ENCODE measurements around the gene GMIP. TPM values are rescaled to one million over a fixed set of nuclear protein-coding genes. Genes with fewer than 3 reads are reported as not detected.
A peak's percentile ranks its signal among the peaks of the same experiment; 100 is the strongest.

Gene GMIP
- total RNA-seq, 5 donors from 2014 or later (not counting 1 experiment from before 2014, with no cell fraction given): 99.5 to 148 (median 133) TPM

DNA sequence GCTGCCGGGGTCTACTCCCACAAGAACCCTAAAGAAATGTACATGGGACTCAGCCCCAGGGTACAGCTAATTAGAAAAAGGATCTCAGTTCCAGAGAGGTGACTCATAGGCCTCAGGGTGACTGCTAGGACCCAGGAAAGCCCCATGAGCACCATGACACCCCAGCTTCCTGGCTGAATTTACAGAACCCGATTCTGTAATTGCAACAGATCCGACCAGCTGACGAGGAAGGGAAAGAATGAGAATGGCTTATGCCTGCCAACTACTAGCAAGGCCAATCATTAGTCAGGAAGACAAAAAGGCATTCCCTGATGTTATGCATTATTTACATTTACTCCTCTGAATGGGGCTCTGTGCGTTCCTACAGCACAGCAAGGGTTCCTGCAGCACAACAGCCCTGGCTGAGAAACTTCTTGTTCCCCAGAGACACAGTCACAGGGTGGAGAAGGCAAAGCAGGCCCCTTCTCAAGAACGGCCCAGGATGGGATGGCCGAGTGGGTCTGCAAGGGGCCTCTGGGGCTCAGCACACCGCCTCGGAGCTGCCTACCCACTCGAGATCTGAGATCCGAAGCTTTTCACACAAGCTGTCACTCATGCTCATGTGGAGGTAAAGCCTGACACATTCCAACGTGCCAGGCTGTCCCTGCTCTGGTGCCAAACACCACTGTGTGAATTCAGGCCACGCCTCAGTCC is 52.2 kb downstream of the GMIP start:
- peak overlapping the region; percentile 89 to 92 for H3K27ac Mint-ChIP-seq
- Histone ChIP-seq H3K27me3 (replicated peaks in 1 of 2; ENCODE audit: control insufficient read depth in 2 of 2, extremely low read depth in 1 of 2, insufficient read depth in 2 of 2, low read length in 1 of 2) (no peaks in the 10 kb centered on the region), H3K4me3 (ENCODE audit: control insufficient read depth in 1 of 2, extremely low read depth in 1 of 2, low read length in 1 of 2) (no peak overlapping the region), H3K4me1 (ENCODE audit: control insufficient read depth in 1 of 2, extremely low read depth in 1 of 2, insufficient read depth in 2 of 2, low read length in 2 of 2) (peaks cover 3 to 67% of the 10 kb centered on the region in 2 experiments), H3K27ac (ENCODE audit: low read length) (peak overlapping the region; percentile 97), H3K36me3 (ENCODE audit: control insufficient read depth in 2 of 2, extremely low read depth in 1 of 2, insufficient read depth in 1 of 2, low read length in 1 of 2) (peaks cover 9 to 13% of the 10 kb centered on the region in 2 donors), H3K9me3 (no peaks in the 10 kb centered on the region)
- H3K4me3 Mint-ChIP-seq: peak overlapping the region; percentile 29 to 53 (median 36)
- DNase-seq: peak in 33 of 35 experiments; percentile 14 to 85 (median 51)
- H3K9me3 Mint-ChIP-seq: no peaks in the 10 kb centered on the region
- H3K27me3 Mint-ChIP-seq: no peaks in the 10 kb centered on the region
- peak; percentile 76 to 87 (median 82) for ATAC-seq (replicated peaks in 1 of 4)
- peaks cover 41 to 63% (median 56%) of the 10 kb centered on the region in 3 donors for H3K4me1 Mint-ChIP-seq
- H3K36me3 Mint-ChIP-seq: peaks cover 29% of the 10 kb centered on the region
- CTCF ChIA-PET: interaction anchor here in 1 of 2 donors (1.0 to 1.1 kb wide), 2 partner anchors 15 to 29 kb away, joined by 7 to 10 read pairs; no protein-coding TSS in a partner anchor
- POLR2A ChIA-PET: interaction anchor here in 1 of 2 donors (0.9 to 1.2 kb wide), 2 partner anchors 12 to 21 kb away, joined by 3 read pairs; no protein-coding TSS in a partner anchor
- WGBS (ENCODE audit: insufficient coverage): 72% methylated on average over 8 of the region's 13 CpGs

DNA sequence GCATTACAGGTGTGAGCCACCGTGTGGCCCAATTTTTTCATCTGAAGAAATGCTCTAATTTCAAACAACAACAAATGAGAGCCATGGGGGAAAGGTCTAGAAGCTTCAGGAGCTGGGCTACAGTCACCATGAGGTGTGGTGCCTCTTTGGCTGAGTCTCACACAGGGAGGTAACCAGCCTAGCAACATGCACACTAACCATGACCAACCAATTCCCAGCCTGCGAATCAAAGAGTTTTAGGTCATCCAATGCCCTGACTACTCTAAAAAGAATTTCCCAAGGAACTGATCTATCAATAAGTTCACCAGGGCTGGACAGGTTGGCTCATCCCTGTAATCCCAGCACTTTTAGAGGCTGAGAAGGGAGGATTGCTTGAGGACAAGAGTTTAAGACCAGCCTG is 54.9 kb downstream of the GMIP start:
- Histone ChIP-seq H3K4me1 (ENCODE audit: control insufficient read depth in 1 of 2, extremely low read depth in 1 of 2, insufficient read depth in 2 of 2, low read length in 2 of 2) (peaks cover 3 to 47% of the 10 kb centered on the region in 2 experiments), H3K9me3 (no peaks in the 10 kb centered on the region), H3K27ac (ENCODE audit: low read length) (peak overlapping the region; percentile 43), H3K4me3 (ENCODE audit: control insufficient read depth in 1 of 2, extremely low read depth in 1 of 2, low read length in 1 of 2) (no peak overlapping the region), H3K27me3 (replicated peaks in 1 of 2; ENCODE audit: control insufficient read depth in 2 of 2, extremely low read depth in 1 of 2, insufficient read depth in 2 of 2, low read length in 1 of 2) (no peaks in the 10 kb centered on the region), H3K36me3 (ENCODE audit: control insufficient read depth in 2 of 2, extremely low read depth in 1 of 2, insufficient read depth in 1 of 2, low read length in 1 of 2) (peaks cover 9 to 13% of the 10 kb centered on the region in 2 donors)
- H3K36me3 Mint-ChIP-seq: peaks cover 27% of the 10 kb centered on the region
- peaks cover 32 to 48% (median 44%) of the 10 kb centered on the region in 3 donors for H3K4me1 Mint-ChIP-seq
- POLR2A ChIA-PET: no interaction called here
- ATAC-seq (replicated peaks in 1 of 4) (no peak), DNase-seq (no peak)
- peak overlapping the region; percentile 48 to 69 for H3K27ac Mint-ChIP-seq
- no CpG with 5 or more reads among the region's 2 CpGs for WGBS (ENCODE audit: insufficient coverage)
- CTCF ChIA-PET: no interaction called here
- peak overlapping the region in 1 of 3 donors; percentile 53 for H3K4me3 Mint-ChIP-seq
- H3K27me3 Mint-ChIP-seq: no peaks in the 10 kb centered on the region
- H3K9me3 Mint-ChIP-seq: no peaks in the 10 kb centered on the region

DNA sequence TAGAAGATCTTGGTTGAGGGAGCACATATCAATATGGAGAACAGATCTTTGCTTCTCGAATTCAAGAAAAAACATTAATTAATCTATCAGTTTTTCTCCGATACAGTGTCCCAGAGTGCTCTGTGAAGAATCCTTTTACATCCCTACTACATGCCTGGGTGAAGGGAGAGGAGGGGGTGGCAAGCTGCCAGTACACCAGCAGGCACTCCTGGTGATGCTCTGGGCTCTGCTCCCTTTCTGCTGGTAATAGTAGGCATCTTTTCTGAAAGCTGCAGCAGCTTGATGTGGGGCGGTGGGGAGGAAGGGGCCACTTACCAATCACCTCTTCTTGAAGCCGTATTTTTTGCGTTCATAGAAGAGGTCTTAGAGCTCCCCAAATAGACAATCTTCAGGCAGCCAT is 55.7 kb downstream of the GMIP start:
- no peaks in the 10 kb centered on the region for H3K9me3 Mint-ChIP-seq
- H3K36me3 ChIP-seq (ENCODE audit: control insufficient read depth in 2 of 2, extremely low read depth in 1 of 2, insufficient read depth in 1 of 2, low read length in 1 of 2): peaks cover 7 to 9% of the 10 kb centered on the region in 2 donors
- peaks cover 20% of the 10 kb centered on the region for H3K36me3 Mint-ChIP-seq
- no peak overlapping the region for H3K27ac Mint-ChIP-seq
- ChIA-PET CTCF (interaction anchor here (0.5 to 0.6 kb wide), 2 partner anchors 13 to 64 kb away, joined by 4 to 8 read pairs; no protein-coding TSS in a partner anchor), POLR2A (interaction anchor here (0.6 kb wide), 2 partner anchors 104 to 1098 kb away, joined by 3 to 4 read pairs; no protein-coding TSS in a partner anchor)
- H3K27me3 ChIP-seq (replicated peaks in 1 of 2; ENCODE audit: control insufficient read depth in 2 of 2, extremely low read depth in 1 of 2, insufficient read depth in 2 of 2, low read length in 1 of 2): no peaks in the 10 kb centered on the region
- H3K27ac ChIP-seq (ENCODE audit: low read length): no peak overlapping the region
- no peak for DNase-seq
- peaks cover 32 to 45% (median 44%) of the 10 kb centered on the region in 3 donors for H3K4me1 Mint-ChIP-seq
- H3K27me3 Mint-ChIP-seq: no peaks in the 10 kb centered on the region
- no peaks in the 10 kb centered on the region for H3K9me3 ChIP-seq
- no peak for ATAC-seq (replicated peaks in 1 of 4)
- H3K4me3 ChIP-seq (ENCODE audit: control insufficient read depth in 1 of 2, extremely low read depth in 1 of 2, low read length in 1 of 2): no peak overlapping the region
- 100% methylated on average over 1 of the region's 5 CpGs for WGBS (ENCODE audit: insufficient coverage)
- peaks cover 3 to 43% of the 10 kb centered on the region in 2 experiments for H3K4me1 ChIP-seq (ENCODE audit: control insufficient read depth in 1 of 2, extremely low read depth in 1 of 2, insufficient read depth in 2 of 2, low read length in 2 of 2)
- H3K4me3 Mint-ChIP-seq: peak overlapping the region in 1 of 3 donors; percentile 22

DNA sequence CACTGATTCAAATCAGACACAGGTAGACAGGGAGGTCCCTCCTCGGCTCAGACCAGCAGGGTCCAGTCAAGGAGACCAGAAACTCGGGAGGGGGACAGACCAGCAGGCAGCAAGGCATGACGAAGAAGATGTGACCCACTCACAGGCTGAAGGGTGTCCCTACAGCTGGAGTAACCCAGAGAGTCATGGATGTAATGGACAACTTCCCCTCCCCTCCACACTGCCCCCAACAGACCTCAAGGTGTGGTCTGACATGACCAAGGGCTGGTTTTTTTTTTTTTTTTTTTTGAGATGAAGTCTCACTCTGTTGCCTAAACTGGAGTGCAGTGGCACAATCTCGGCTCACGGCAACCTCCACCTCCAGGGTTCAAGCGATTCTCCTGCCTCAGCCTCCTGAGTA is 59.1 kb downstream of the GMIP start:
- Histone ChIP-seq H3K36me3 (ENCODE audit: control insufficient read depth in 2 of 2, extremely low read depth in 1 of 2, insufficient read depth in 1 of 2, low read length in 1 of 2) (no peaks in the 10 kb centered on the region), H3K4me1 (ENCODE audit: control insufficient read depth in 1 of 2, extremely low read depth in 1 of 2, insufficient read depth in 2 of 2, low read length in 2 of 2) (peaks cover 0 to 22% of the 10 kb centered on the region in 2 experiments), H3K9me3 (no peaks in the 10 kb centered on the region), H3K4me3 (ENCODE audit: control insufficient read depth in 1 of 2, extremely low read depth in 1 of 2, low read length in 1 of 2) (no peak overlapping the region), H3K27me3 (replicated peaks in 1 of 2; ENCODE audit: control insufficient read depth in 2 of 2, extremely low read depth in 1 of 2, insufficient read depth in 2 of 2, low read length in 1 of 2) (no peaks in the 10 kb centered on the region), H3K27ac (ENCODE audit: low read length) (no peak overlapping the region)
- no peak overlapping the region for H3K27ac Mint-ChIP-seq
- no peak overlapping the region for H3K4me3 Mint-ChIP-seq
- ATAC-seq (replicated peaks in 1 of 4) (no peak), DNase-seq (no peak)
- CTCF ChIA-PET: no interaction called here
- 100% methylated on average over 2 of the region's 6 CpGs for WGBS (ENCODE audit: insufficient coverage)
- H3K9me3 Mint-ChIP-seq: no peaks in the 10 kb centered on the region
- POLR2A ChIA-PET: no interaction called here
- H3K27me3 Mint-ChIP-seq: no peaks in the 10 kb centered on the region
- peaks cover 13% of the 10 kb centered on the region for H3K36me3 Mint-ChIP-seq
- peaks cover 34 to 37% (median 34%) of the 10 kb centered on the region in 3 donors for H3K4me1 Mint-ChIP-seq

DNA sequence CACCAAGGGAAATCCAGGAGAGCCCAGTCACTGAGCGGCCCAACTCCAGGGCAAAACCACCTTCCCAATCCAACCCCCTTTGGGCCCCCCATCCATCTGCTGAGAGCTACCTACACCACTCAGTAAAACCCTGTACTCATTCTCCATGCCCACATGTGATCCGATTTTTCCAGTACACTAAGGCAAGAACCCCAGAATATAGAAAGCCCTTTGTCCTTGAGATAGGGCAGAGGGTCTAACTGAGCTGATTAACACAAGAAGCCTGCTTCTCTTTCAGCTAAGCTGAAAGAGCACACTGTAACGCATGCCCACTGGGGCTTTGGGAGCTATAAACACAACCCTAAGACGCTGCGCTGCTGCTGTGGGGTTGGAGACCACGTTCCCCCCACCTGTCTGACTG is 61.0 kb downstream of the GMIP start:
- no peak overlapping the region for H3K27ac ChIP-seq (ENCODE audit: low read length)
- no CpG with 5 or more reads among the region's 6 CpGs for WGBS (ENCODE audit: insufficient coverage)
- no peaks in the 10 kb centered on the region for H3K27me3 Mint-ChIP-seq
- H3K27me3 ChIP-seq (replicated peaks in 1 of 2; ENCODE audit: control insufficient read depth in 2 of 2, extremely low read depth in 1 of 2, insufficient read depth in 2 of 2, low read length in 1 of 2): no peaks in the 10 kb centered on the region
- peaks cover 8% of the 10 kb centered on the region for H3K36me3 Mint-ChIP-seq
- no peaks in the 10 kb centered on the region for H3K9me3 Mint-ChIP-seq
- peaks cover 0 to 12% of the 10 kb centered on the region in 2 experiments for H3K4me1 ChIP-seq (ENCODE audit: control insufficient read depth in 1 of 2, extremely low read depth in 1 of 2, insufficient read depth in 2 of 2, low read length in 2 of 2)
- H3K27ac Mint-ChIP-seq: peak overlapping the region in 1 of 2 donors; percentile 28
- no peak overlapping the region for H3K4me3 ChIP-seq (ENCODE audit: control insufficient read depth in 1 of 2, extremely low read depth in 1 of 2, low read length in 1 of 2)
- H3K4me3 Mint-ChIP-seq: no peak overlapping the region
- ATAC-seq (replicated peaks in 1 of 4) (peak in 1 of 4 experiments; percentile 16), DNase-seq (no peak)
- no peaks in the 10 kb centered on the region for H3K9me3 ChIP-seq
- ChIA-PET CTCF (no interaction called here), POLR2A (no interaction called here)
- H3K36me3 ChIP-seq (ENCODE audit: control insufficient read depth in 2 of 2, extremely low read depth in 1 of 2, insufficient read depth in 1 of 2, low read length in 1 of 2): no peaks in the 10 kb centered on the region
- H3K4me1 Mint-ChIP-seq: peaks cover 19 to 23% (median 19%) of the 10 kb centered on the region in 3 donors

DNA sequence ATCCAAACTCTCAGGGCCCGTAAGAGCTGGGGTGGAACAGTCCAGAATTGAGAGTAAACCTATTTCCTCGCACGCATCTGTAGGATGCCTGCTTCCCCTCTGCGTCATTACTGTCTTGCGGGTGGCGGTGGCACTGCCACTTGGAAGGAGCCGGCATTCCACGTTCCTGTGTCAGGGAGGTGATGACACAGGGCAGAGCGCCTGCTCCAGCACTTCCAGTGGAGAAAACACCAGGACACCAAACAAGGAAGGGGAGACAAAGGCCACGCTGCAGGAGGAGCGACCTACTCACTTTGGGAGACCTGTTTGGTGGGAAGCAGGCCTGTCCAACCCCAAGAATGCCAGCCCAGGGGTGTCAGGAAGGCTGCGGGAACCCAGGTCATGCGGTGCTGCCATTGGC is 62.1 kb downstream of the GMIP start:
- Mint-ChIP-seq H3K27ac (peak overlapping the region in 1 of 2 donors; percentile 61), H3K4me3 (peak overlapping the region in 1 of 3 donors; percentile 9), H3K36me3 (peaks cover 8% of the 10 kb centered on the region), H3K9me3 (no peaks in the 10 kb centered on the region), H3K27me3 (no peaks in the 10 kb centered on the region), H3K4me1 (peaks cover 19 to 23% (median 19%) of the 10 kb centered on the region in 3 donors)
- no peak for DNase-seq
- Histone ChIP-seq H3K27ac (ENCODE audit: low read length) (no peak overlapping the region), H3K36me3 (ENCODE audit: control insufficient read depth in 2 of 2, extremely low read depth in 1 of 2, insufficient read depth in 1 of 2, low read length in 1 of 2) (no peaks in the 10 kb centered on the region), H3K4me3 (ENCODE audit: control insufficient read depth in 1 of 2, extremely low read depth in 1 of 2, low read length in 1 of 2) (no peak overlapping the region), H3K9me3 (no peaks in the 10 kb centered on the region), H3K4me1 (ENCODE audit: control insufficient read depth in 1 of 2, extremely low read depth in 1 of 2, insufficient read depth in 2 of 2, low read length in 2 of 2) (peaks cover 0 to 12% of the 10 kb centered on the region in 2 experiments), H3K27me3 (replicated peaks in 1 of 2; ENCODE audit: control insufficient read depth in 2 of 2, extremely low read depth in 1 of 2, insufficient read depth in 2 of 2, low read length in 1 of 2) (no peaks in the 10 kb centered on the region)
- WGBS (ENCODE audit: insufficient coverage): 100% methylated on average over 12 of the region's 13 CpGs
- ATAC-seq (replicated peaks in 1 of 4): no peak
- ChIA-PET CTCF (interaction anchor here in 1 of 2 donors (0.6 kb wide), 1 partner anchor 272 kb away, joined by 3 read pairs; no protein-coding TSS in a partner anchor), POLR2A (no interaction called here)
